ENCODE results near the gene PER1. TPM values are rescaled to one million over a fixed set of nuclear protein-coding genes. Genes with fewer than 3 reads are reported as not detected.
A peak's percentile ranks its signal among the peaks of the same experiment; 100 is the strongest.

Gene PER1
- total and polyA plus RNA-seq, 4 donors, result 93.5 to 238 (median 129) TPM

GRCh38 chr17:8154608-8155155 lies 2.5 kb upstream of the PER1 start:
- peak in 1 of 3 donors; percentile 69 for DNase-seq
- peaks cover 5 to 58% (median 31%) of the 10 kb centered on the region in 5 donors for H3K4me1 ChIP-seq (ENCODE audit: control insufficient read depth in 5 of 5, insufficient read depth in 5 of 5, low read length in 5 of 5)

GRCh38 chr17:8153957-8154607 lies 1.9 kb upstream of the PER1 start:
- peak overlapping the region; percentile 74 to 100 for H3K9ac ChIP-seq (ENCODE audit: insufficient read depth in 1 of 2, low read length in 2 of 2)
- TF ChIP-seq CTCF (IDR thresholded peaks at IDR 0.05; ENCODE audit: control extremely low read depth, extremely low read depth), result no peak
- peaks cover 10 to 17% (median 16%) of the 10 kb centered on the region in 4 donors for H3K36me3 ChIP-seq (ENCODE audit: control insufficient read depth in 4 of 4, insufficient read depth in 4 of 4, low read length in 4 of 4)
- peak; percentile 11 for ATAC-seq (ENCODE audit: insufficient read depth, low FRiP score)
- peak overlapping the region; percentile 99 to 100 for H3K27ac ChIP-seq (ENCODE audit: low read depth in 1 of 2, low read length in 1 of 2)
- H3K9me3 ChIP-seq (ENCODE audit: control insufficient read depth in 4 of 4, insufficient read depth in 3 of 4, low read length in 3 of 4), result no peaks in the 10 kb centered on the region
- peak overlapping the region; percentile 94 for H3K4me3 ChIP-seq
- DNase-seq, result peak; percentile 100
- WGBS, 2 donors, result 3% methylated on average over 22 of the region's 22 CpGs
- no peaks in the 10 kb centered on the region for H3K27me3 ChIP-seq (ENCODE audit: control insufficient read depth in 3 of 3, insufficient read depth in 3 of 3, low read length in 2 of 3)
- H3K4me1 ChIP-seq (ENCODE audit: control insufficient read depth in 5 of 5, insufficient read depth in 5 of 5, low read length in 5 of 5), result peaks cover 5 to 58% (median 31%) of the 10 kb centered on the region in 5 donors

More at GRCh38 chr17:8154608-8155155, 2.5 kb upstream of the PER1 start:
- Histone ChIP-seq H3K9ac (ENCODE audit: insufficient read depth in 1 of 2, low read length in 2 of 2) (peak overlapping the region; percentile 41 to 100), H3K27me3 (ENCODE audit: control insufficient read depth in 3 of 3, insufficient read depth in 3 of 3, low read length in 2 of 3) (no peaks in the 10 kb centered on the region), H3K27ac (ENCODE audit: low read depth in 1 of 2, low read length in 1 of 2) (peak overlapping the region; percentile 89 to 100), H3K9me3 (ENCODE audit: control insufficient read depth in 4 of 4, insufficient read depth in 3 of 4, low read length in 3 of 4) (no peaks in the 10 kb centered on the region), H3K36me3 (ENCODE audit: control insufficient read depth in 4 of 4, insufficient read depth in 4 of 4, low read length in 4 of 4) (peaks cover 4 to 17% (median 13%) of the 10 kb centered on the region in 4 donors), H3K4me3 (peak overlapping the region; percentile 94)
- no peak for TF ChIP-seq CTCF (IDR thresholded peaks at IDR 0.05; ENCODE audit: control extremely low read depth, extremely low read depth)
- no peak for ATAC-seq (ENCODE audit: insufficient read depth, low FRiP score)
- WGBS, 2 donors, result 28 to 58% methylated on average over 10 to 11 of the region's 11 CpGs

GRCh38 chr17:8153525-8153956 lies 1.3 kb upstream of the PER1 start:
- no peaks in the 10 kb centered on the region for H3K9me3 ChIP-seq (ENCODE audit: control insufficient read depth in 4 of 4, insufficient read depth in 3 of 4, low read length in 3 of 4)
- DNase-seq (peak; percentile 78 to 86 (median 85)), ATAC-seq (ENCODE audit: insufficient read depth, low FRiP score) (no peak)
- peaks cover 10 to 21% (median 16%) of the 10 kb centered on the region in 4 donors for H3K36me3 ChIP-seq (ENCODE audit: control insufficient read depth in 4 of 4, insufficient read depth in 4 of 4, low read length in 4 of 4)
- no peak for TF ChIP-seq CTCF (IDR thresholded peaks at IDR 0.05; ENCODE audit: control extremely low read depth, extremely low read depth)
- H3K27ac ChIP-seq (ENCODE audit: low read depth in 1 of 2, low read length in 1 of 2), result peak overlapping the region; percentile 98 to 99
- H3K4me1 ChIP-seq (ENCODE audit: control insufficient read depth in 5 of 5, insufficient read depth in 5 of 5, low read length in 5 of 5), result peaks cover 5 to 58% (median 29%) of the 10 kb centered on the region in 5 donors
- no peak overlapping the region for H3K4me3 ChIP-seq
- 17 to 25% methylated on average over 13 of the region's 13 CpGs for WGBS, 2 donors
- H3K27me3 ChIP-seq (ENCODE audit: control insufficient read depth in 3 of 3, insufficient read depth in 3 of 3, low read length in 2 of 3), result no peaks in the 10 kb centered on the region
- peak overlapping the region; percentile 74 to 98 for H3K9ac ChIP-seq (ENCODE audit: insufficient read depth in 1 of 2, low read length in 2 of 2)

All from lung (tissue), 12 donors.